Cortex of kidney (tissue), 1 donor: ENCODE measurements around the gene TREX2.

Experiments used
- DNase-seq: peaks from one replicate; lab custom pipeline; 2025; lab: John Stamatoyannopoulos, UW

TREX2 gene

DNA sequence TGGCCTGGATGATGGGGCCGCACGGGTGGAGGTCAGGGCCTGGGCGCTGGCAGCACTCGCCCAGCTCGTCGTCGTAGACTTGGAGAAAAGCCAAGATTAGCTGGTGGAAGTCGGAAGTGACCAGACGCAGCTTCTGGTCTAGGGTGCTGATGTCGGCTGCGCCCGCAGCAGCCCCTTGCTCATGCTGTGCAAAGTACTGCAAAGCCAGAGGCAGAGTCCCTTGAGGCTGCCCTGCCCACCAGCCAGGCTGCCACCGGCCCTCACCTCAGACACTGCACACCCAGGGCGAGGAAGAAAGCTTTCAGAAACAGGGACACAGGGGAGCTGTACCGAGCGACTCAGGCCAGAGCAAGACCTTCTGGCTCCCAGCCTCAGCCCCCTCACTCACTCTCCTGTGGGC lies 9.7 kb upstream of the TREX2 start:
- DNase-seq, result no peak

DNA sequence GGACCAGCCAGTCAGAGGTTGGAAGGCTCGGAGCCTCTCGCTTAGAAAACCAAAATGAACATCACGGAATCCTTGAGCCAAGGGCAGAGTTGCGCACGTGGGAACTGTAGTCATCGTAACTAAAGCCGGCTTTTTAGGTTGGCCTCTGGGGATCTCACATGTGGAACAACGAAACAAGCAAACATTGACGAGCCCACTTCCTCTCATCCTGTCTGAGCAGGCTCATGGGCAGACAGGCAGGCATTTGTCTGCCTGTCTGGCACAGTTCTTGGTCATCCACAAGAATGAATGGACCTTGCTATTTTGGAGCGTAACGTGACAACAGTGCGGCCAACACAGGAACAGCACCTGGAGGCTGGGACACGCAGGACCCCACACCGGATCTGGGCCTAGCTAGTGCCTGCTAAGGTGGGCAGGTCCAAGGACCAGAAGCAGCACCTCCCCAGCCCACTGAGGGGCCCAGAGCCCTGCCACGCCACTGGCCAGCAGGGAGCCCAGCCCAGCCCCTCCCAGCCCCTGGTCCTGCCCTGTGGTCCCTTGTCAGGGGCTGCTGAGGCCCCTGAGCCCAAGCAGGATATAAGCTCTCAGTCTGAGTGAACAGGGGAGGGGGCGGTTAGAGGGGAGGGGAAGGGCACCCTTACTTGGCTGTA lies 9.2 kb upstream of the TREX2 start:
- no peak for DNase-seq

DNA sequence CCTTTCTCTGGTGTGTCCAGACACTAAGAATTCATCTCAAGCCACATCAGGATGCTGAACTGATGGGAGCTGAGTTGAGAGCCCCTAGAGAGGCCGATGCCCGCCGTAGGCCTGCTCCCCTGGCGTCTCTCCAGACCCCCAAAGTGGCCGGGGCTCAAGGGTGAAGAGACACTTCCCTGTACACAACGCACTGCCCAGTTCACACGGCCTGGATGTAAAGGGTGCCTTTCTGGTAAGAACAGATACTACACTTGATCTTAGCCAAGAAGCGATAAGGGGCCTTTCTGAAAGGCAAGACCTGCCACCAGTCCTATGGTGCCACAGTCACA lies 5.1 kb upstream of the TREX2 start:
- no peak for DNase-seq

DNA sequence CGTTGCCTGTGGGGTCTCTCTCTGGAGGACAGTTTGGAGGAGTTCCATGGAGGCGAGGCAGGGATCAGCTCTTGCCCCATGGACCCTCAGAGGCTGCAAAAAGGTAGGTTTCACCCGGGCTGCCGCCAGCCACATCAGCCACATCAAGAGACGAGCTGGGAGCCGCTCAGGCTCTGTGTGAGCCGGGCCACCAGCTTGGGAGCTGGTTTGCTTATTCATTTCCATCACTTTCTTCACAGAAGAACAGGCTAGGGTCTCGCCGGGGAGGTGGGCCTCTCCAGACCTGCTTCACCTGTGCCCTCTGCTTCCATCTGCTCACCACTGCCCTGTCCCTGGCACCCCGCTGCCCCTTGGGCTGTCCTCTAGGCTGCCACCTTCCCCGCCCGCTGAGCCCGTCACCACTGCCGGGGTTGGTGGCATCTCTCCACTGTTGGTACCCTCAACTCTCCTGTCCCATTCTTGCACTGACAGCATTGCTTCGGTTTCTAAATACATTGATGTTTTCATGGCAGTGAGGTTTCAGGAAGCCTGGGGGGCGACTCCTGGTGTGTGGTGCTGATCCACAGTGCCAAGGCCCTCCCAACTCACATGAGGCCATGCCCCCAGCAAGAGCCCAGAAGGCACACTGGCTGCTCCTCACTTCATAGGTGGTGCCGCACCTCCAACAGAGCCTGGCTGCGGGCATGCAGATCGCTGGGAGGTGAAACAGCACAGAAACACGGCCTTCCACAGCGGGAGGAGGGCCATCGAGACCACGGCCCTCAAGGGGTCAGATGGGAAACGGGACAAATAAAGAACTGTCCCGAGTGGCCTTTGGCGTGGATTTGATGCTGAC lies 4.5 kb upstream of the TREX2 start:
- DNase-seq, result no peak

DNA sequence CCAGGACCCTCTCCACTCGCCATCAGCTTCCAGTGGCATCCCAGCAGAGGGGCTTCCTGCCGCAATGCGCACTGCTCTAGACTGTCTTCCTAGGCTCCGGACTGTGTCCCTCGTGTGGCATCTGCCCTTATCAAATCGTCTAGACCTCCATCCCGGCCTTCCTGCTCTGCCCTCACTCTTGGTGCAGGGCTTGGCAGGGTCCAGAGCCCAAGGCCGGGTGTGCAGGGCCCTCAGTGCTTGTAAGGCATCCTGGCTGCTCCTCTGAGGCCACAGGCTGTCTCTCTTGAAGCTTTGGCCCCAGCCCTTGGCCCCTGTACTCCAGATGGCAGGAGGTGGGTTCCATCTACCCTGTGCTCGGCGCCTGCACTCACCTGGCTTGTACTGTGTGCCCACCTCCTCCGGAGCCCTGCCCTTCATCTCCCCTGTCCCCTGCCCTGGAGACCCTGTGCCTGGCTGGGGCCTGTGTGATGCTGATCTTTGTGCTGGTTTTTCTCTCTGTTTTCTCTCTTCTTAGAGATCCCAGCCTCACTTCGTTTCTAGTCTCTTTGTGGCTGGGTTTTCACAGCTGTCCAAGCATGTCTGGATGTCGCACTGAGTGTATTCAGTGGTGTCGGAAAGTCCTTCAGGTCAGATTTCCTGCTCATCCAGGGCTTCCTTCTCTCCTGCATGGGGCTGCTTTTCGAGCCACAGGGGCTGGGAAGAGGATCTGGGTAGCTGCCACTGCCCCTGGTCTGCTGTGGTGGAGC lies 3.7 kb upstream of the TREX2 start:
- DNase-seq, result no peak

DNA sequence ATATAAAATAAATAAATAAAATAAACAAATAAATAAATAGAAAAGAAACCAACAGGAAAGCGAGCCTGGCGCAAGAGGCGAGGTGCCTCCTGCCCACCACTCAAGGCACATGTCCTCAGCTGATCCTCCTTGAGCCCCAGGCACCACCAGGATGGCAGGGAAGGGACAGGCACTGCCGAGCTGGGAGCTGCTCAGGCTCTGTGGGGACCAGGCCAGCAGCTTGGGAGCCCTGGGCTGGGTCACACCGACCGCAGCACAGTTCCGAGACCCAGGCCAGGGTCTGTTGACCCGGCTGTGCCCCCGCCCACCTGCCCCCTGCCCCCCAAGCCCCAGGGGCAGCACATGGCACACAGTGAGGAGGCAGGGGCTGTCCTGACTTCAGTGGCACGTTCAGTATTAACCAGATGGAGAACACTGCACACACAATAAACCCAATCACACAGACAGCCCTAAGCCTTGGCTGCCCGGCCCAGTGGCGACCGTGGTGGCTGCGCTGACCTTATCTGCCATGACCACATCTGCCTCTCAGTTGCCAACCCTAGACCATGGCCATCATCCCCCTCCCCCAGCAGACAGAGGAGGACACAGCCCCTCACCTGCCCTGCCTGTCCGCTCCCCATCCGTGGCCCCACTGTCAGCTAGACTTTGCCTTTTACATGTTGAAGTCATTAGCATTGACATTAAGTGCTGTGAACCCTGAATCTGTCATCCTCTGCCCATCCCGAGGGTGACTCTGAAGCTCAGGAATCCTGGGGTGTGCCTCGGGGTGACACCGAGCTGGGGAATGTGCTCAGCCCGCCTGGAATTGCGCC lies 2.9 kb upstream of the TREX2 start:
- DNase-seq, result no peak

DNA sequence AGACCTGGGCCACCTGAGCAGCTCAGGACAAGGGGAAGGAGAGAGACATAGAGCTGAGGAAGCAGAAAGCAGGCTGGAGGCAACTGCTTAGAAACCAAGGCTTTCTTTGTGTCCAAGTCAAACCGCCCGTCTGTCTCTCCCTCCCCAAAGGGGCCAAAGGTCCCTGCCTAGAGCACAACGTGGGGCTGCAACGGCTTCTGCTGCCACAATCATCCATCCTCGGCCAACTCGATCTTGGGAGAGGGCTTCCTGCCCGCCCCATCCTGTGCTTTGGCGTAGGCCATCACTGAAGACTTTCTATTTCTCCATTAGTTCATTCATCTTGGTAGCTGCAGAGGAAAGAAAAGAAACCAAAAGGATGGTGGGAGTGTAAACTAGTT lies 1.7 kb upstream of the TREX2 start:
- DNase-seq, result no peak

DNA sequence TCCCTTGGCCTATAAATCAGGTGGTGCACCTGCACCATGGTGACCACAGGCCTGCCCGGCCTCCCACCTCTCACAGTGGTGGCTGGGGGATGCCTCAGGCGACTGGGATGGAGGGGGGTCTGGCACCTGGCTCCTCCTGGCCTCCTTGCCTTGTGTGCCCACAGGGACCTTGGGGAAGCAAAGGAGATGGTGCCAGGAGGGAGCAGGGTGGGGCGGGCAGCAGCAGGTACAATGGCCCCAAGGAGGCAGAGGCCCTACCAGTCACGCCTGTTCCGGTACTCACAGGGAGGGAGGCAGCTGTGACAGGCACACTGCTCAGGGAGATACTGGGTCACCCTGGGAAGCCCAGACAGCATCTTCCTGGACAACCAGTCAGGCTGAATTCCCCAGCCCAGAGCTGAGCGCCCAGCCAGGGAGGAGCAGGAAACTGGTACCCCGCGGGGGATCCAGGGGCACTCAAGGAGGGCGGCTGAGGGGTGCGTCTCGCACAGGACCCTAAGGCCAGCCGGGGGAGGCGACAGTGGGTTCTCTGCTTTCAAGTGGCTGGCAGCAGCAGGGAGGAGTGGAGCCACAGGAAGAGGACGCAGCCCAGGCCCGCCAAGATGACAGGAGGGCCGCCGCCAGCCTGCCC lies 1.2 kb upstream of the TREX2 start:
- no peak for DNase-seq

DNA sequence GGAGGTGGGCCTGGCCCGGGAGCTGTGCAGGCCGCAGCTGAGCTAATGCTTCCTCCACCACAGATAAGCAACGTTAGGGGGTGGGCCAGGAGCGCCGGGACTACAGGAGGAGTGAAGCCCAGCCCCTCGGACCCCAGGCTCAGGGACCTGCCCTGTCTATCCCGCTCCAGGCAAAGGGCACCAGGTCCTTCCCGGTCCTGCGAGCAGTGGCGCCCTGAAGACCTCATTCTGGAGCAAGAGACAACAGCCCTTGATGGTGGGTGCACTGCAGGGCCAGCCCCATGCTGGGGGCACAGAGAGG lies 730 bp upstream of the TREX2 start:
- no peak for DNase-seq

DNA sequence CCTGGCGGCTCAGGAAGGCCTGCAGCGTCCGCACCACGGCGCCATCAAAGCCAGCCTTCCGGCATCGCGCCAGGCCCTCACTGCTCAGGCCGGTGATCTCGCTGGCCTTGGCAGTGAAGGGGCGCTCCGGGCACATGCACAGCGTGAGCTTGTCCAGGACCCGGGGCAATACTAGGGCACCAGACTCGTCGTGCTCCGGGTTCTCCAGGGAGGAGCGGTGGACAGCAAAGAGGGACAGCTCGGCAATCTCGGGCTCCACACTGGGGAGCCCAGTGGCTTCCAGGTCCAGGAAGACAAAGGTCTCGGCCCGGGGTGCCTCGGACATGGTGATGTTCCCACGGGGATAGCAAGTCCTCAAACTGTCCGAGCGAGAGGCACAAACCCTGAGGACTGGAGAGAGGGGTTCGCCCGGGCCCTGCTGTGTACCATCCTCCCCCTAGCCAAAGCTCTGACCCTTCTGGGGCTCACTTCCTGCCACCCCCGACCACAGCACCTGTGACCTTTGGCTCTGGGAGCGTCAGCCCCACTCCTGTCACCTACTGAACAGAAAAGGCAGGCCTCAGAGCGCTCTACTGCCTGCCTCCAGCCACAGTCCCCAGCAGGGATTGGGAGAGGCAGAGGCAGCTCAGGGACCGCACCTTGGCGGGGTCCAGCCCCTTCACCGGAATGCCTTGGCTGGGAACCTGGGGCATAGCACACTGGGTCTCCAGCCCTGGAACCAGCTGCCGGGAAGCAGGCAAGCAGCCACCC lies 575 bp downstream of the TREX2 start:
- no peak for DNase-seq

DNA sequence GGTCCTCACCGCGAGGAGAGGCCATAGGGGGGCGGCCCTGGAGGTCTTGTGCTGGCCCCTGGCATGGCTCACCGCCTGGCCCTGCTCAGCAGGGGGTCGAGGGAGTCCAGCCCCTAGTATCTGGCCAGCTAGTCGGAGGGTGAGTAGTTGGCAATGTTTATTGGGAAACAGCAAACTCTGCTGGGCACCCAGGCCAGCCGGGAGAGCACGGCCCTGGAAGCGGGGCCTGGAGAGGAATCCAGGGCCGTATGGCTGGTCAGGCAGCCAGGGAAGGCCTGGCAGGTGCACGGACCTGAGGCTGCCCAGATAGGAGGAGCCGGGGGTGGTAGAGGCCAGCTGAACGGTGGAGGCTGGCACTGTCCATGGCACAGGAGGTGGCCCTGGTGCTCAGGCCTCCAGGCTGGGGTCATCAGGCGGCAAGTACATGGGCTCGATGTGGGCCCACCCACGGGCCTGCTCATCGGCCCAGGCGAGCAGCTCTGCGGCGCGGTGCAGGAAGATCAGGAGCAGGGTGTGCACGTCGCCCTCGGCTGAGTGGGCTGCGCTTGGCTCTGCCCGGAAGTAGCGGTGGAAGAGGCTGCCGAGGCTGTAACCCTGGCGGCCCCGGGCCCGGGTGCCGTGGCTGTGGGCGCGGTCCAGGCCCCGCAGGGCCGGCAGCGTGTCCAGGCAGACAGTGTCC lies 1.4 kb downstream of the TREX2 start:
- DNase-seq, result no peak

DNA sequence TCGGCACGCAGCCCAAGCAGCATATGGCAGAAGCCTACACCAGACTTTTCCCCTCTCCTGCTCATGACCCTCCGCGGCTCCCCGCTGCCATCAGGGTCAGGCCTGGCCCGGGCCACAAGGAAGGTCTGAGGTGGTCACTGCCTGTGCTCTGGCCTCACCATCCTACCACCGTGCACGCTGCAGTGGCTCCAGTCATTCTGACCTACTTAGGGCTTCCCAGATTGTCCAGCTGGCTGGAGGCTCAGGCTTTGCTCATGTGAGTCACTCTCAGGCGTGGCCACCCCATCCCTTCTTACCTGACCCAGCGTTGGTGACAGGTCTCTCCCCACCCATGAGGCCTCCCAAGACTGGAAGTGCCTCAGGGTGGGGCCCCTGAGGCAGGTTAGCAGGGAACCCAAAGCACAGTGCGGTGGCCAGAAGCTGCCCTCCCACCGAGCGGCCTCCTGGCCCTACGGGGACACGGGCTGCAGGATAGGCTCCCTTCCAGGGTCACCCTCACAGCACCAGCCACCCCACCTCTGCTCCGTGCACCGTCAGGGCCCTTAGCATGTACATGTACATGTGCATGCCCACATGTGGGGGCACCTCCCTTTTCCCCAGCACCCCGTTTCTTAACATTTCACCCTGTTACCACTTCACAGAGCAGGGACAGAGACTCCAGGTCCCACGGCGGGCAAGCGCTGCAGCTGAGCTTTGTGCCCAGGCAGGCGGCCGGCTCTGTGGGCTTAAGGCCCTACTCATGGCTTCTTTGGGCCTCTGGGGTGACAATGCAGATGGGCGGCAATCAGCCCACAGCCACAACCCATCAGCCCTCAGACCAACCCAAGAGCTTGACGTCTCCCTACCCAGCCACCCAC lies 2.2 kb downstream of the TREX2 start:
- no peak for DNase-seq

DNA sequence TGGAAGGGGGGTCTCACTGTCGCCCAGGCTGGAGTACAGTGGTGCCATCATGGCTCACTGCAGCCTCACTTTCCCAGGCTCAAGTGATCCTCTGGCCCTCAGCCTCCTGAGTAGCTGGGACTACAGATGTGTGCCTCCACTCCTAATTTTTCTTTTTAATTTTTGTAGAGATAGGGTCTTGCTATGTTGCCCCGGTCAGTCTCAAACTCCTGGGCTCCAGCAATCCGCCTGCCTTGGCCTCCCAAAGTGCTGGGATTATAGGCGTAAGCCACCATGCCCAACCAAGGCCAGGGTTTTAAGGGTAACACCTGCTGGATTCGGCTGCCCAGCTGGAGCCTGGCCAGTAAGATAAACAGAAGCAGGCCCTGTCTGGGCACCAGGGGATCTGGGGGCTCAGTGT lies 3.4 kb downstream of the TREX2 start:
- DNase-seq, result no peak

DNA sequence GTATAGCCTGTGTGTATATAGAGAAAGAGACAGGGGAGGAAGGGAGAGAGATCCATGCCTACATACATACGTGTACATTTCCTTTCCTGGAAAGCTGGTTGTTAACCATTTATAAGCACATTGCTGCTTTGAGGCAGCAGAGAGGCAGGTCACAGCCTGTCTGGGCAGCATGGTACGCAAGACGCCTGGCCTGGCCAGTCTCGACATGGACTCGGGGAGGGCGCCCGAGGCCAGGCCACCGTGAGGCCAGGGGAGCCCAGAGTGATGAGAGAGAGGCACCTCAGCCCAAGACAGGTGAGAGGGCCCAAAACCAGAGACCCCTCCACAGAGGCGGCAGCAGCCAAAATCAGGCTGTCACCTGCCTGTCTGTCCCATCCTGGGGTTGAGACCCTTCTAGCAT lies 3.9 kb downstream of the TREX2 start:
- no peak for DNase-seq

DNA sequence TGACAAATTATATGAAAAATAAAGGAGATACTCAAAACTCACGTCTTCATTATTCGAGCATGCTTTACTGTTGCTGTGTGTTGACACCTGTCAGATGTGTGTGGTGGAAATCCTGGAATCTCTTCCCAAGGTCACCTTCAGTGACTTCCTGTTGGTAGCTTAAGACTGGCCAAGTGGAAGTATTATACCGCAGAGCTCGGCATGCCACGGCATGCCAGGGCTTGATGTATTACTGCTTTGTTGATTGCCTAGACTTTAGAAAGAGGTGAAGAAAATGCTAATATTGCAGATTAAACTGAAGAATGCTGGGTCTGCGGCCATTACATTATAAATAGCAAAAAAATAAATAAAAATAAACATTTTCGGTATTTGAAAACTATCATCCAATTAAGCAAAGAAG lies 4.6 kb downstream of the TREX2 start:
- no peak for DNase-seq

DNA sequence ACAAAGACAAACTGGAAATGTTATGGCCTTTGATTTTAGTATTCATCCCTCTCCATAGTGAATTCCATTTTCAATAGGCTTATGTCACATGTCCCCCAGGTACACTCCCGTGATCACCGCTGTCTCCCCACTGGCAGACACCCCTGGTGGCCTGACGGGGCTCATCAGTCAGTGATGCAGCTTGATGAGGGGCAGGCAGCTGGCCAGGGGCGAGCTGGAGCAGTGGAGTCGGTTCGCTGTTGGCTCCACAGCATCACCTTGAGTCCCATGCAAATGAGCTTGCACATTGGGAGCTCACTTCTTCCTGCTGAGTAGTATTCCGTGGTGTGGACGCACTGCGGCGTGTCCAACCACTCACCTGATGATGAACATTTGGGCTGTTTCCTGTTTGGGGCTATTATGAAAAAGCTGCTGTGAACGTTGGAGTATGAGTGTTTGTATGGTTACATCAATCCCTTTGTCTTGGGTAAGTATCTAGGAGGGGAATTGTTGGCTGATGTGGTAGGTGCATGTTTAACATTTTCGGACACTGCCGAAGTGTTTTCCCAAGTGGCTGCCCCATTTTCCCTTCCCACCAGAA lies 5.2 kb downstream of the TREX2 start:
- no peak for DNase-seq

DNA sequence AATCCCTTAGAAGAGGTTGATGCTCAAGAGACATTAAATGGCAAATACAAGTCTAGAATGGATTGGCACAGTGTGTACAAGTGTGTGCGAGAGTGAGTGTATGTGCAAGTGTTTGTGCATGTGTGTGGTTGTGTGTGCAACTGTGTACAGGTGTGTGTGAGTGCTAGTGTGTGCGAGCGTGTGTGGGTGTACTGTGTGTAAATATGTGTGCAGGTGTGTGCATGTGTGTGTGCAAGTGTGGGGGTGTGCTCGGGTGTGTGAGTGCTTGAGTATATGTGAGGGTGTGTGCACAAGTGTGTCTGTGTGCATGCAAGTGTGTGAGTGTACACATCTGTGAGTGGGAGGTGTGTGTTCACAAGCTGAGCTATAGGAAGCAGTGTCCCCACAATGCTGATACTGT lies 5.9 kb downstream of the TREX2 start:
- DNase-seq, result no peak

DNA sequence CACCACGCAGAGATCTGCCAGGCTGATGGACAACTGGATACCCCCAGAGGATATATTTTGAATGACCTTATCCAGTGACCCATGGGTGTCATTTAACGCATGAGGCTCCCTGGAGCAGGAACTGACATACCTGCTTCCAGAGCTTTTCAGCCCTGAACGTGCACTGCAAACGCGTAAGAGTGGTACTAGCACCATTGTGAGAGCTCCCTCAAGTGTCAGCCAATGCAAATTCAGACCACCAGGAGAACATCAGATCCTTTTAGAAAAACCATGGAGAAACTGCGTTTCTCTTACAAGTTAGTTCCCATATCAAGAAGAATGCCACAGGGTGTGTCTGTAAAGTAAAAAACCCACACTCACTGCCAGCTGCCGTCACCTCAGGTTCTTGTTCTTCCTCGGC lies 7.3 kb downstream of the TREX2 start:
- DNase-seq, result no peak

DNA sequence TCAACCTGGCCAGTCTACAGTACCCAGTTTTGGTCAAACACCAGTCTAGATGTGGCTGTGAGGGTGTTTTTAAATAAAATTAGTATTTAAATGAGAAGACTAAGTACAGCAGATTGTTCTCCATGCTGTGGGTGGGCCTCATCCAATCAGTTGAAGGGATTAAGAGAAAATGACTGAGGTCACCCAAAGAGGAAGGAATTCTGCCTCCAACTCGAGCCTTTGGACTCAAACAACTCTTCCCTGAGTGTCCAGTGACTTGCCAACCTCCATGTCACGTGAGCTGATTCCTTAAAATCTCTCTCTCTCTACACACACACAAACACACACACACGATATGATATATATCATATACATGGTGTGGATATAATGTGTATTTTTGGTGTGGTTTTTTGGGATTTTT lies 10.0 kb downstream of the TREX2 start:
- DNase-seq, result no peak

DNA sequence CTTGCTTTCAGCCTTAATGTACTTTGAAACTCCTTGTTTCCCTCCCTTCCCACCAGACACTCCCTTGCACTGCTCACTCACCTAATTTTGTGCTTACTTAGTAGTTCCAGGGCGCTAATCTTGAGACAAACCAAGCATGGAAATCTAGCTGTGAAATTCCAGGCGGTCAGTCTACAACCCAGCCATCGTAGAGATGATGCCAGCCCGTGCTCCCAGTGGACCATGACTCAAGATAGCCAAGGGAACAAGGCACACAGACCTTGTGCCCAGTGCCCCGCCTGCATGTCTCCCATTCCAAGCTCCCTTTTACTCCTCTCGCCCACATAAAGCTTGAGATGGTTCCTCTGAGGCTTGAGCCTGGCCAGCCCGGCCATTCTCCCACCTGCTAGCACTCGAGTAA lies 11.1 kb downstream of the TREX2 start:
- no peak for DNase-seq
